MCF 10A (cell line): ENCODE results near the gene RAB28. TPM values are rescaled to one million over a fixed set of nuclear protein-coding genes. Genes with fewer than 3 reads are reported as not detected.
"Not testable (repeated sequence)": the region's sequence is repeated elsewhere in the genome, so short reads cannot be mapped to it uniquely, and the experiment has no call there.

Source experiments
- BruUV-seq: library from RNA; stranded (reverse); fragments of 400-500 nt; replicated peaks from 2 replicates; lab custom pipeline; 2021; lab: Mats Ljungman, UMichigan
- CTCF ChIA-PET: fragments of 300-600 bp; sonication (Branson Sonifier 250); formaldehyde crosslinking; extraction: SDS; loops from one replicate; lab custom pipeline; 2021; ENCODE audit warnings: antibody characterized with exemption, inconsistent platforms; lab: Yijun Ruan, JAX
- POLR2A ChIA-PET: fragments of 300-600, 350-650 bp; sonication (Branson Sonifier 250); formaldehyde crosslinking; extraction: SDS; loops from one replicate; lab custom pipeline; 2020; ENCODE audit warnings: antibody characterized with exemption, inconsistent platforms; lab: Yijun Ruan, JAX
- DNase-seq: peaks from one replicate; pipeline ENCODE4 v3.0.0-alpha.2; 2018; ENCODE audit not compliant: unreplicated experiment
- H3K27ac Mint-ChIP-seq: one replicate; pipeline ENCODE4 v1.8.0; 2022; ENCODE audit warnings: mild to moderate bottlenecking, low read depth, mixed read lengths; ENCODE audit not compliant: unreplicated experiment
- H3K27me3 Mint-ChIP-seq: one replicate; pipeline ENCODE4 v1.8.0; 2022; ENCODE audit warnings: mixed read lengths; ENCODE audit not compliant: insufficient read depth, unreplicated experiment
- H3K36me3 Mint-ChIP-seq: one replicate; pipeline ENCODE4 v1.8.0; 2022; ENCODE audit warnings: mild to moderate bottlenecking, moderate library complexity, mixed read lengths; ENCODE audit not compliant: insufficient read depth, unreplicated experiment
- H3K4me1 Mint-ChIP-seq: one replicate; pipeline ENCODE4 v1.8.0; 2022; ENCODE audit warnings: mixed read lengths; ENCODE audit not compliant: insufficient read depth, unreplicated experiment
- H3K4me3 Mint-ChIP-seq: one replicate; pipeline ENCODE4 v1.8.0; 2022; ENCODE audit warnings: mild to moderate bottlenecking, moderate library complexity, mixed read lengths; ENCODE audit not compliant: unreplicated experiment
- H3K9me3 Mint-ChIP-seq: one replicate; pipeline ENCODE4 v1.8.0; 2022; ENCODE audit warnings: mixed read lengths; ENCODE audit not compliant: unreplicated experiment
- intact Hi-C: fragments of 100-400 bp; cut with micrococcal nuclease; formaldehyde crosslinking; loops from 2 replicates; pipeline ENCODE4 v1.14.1; 2022
- total RNA-seq: library from RNA; stranded (reverse); gene quantifications from 2 replicates; pipeline ENCODE4 v1.2.3, GENCODE V29; 2022
- TF ChIP-seq, protein P1 (sequence below): fragments of 200-600 bp; IDR thresholded peaks from one replicate; pipeline ENCODE4 v1.8.0; 2022; ENCODE audit warnings: antibody characterized with exemption, mild to moderate bottlenecking; ENCODE audit not compliant: unreplicated experiment

The RAB28 gene
- total RNA-seq, 1 experiment from 2014 or later = 15.9 TPM

DNA sequence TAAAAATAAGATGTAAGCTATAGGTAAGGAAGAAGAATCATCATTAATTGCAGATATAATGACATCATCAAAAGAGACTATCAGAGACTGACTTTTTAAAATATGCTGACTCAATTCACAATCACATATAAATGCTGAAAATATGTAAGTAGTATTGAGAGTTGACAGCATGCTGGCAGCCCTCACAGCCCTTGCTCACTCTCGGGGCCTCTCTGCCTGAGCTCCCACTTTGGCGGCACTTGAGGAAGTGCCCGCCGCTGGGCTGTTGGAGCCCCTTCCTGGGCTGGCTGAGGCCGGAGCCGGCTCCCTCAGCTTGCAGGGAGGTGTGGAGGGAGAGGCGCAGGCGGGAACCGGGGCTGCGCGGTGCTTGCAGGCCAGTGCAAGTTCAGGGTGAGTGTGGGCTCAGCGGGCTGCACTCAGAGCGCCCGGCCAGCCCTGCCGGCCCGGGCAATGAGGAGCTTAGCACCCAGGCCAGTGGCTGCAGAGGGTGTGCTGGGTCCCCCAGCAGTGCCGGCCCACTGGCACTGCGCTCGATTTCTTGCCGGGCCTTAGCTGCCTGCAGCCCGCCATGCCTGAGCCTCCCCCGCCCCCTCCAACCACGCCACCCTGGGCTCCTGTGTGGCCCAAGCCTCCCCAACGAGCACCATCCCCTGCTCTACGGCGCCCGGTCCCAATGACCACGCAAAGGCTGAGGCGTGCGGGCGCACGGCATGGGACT lies 68.9 kb downstream of the RAB28 start:
- H3K36me3 Mint-ChIP-seq = peaks cover 12% of the 10 kb centered on the region
- intact Hi-C loops = no loop called here
- H3K4me1 Mint-ChIP-seq = no peaks in the 10 kb centered on the region
- DNase-seq = no peak
- TF ChIP-seq, protein P1, sequence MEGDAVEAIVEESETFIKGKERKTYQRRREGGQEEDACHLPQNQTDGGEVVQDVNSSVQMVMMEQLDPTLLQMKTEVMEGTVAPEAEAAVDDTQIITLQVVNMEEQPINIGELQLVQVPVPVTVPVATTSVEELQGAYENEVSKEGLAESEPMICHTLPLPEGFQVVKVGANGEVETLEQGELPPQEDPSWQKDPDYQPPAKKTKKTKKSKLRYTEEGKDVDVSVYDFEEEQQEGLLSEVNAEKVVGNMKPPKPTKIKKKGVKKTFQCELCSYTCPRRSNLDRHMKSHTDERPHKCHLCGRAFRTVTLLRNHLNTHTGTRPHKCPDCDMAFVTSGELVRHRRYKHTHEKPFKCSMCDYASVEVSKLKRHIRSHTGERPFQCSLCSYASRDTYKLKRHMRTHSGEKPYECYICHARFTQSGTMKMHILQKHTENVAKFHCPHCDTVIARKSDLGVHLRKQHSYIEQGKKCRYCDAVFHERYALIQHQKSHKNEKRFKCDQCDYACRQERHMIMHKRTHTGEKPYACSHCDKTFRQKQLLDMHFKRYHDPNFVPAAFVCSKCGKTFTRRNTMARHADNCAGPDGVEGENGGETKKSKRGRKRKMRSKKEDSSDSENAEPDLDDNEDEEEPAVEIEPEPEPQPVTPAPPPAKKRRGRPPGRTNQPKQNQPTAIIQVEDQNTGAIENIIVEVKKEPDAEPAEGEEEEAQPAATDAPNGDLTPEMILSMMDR = no peak
- no peaks in the 10 kb centered on the region for H3K27me3 Mint-ChIP-seq
- CTCF ChIA-PET = no interaction called here
- BruUV-seq = no TSS peak
- H3K4me3 Mint-ChIP-seq = no peak overlapping the region
- POLR2A ChIA-PET = interaction anchor here (0.6 kb wide), 1 partner anchor 1522 kb away, joined by 3 read pairs; no protein-coding TSS in a partner anchor
- peaks cover 13% of the 10 kb centered on the region for H3K9me3 Mint-ChIP-seq
- H3K27ac Mint-ChIP-seq = no peak overlapping the region

DNA sequence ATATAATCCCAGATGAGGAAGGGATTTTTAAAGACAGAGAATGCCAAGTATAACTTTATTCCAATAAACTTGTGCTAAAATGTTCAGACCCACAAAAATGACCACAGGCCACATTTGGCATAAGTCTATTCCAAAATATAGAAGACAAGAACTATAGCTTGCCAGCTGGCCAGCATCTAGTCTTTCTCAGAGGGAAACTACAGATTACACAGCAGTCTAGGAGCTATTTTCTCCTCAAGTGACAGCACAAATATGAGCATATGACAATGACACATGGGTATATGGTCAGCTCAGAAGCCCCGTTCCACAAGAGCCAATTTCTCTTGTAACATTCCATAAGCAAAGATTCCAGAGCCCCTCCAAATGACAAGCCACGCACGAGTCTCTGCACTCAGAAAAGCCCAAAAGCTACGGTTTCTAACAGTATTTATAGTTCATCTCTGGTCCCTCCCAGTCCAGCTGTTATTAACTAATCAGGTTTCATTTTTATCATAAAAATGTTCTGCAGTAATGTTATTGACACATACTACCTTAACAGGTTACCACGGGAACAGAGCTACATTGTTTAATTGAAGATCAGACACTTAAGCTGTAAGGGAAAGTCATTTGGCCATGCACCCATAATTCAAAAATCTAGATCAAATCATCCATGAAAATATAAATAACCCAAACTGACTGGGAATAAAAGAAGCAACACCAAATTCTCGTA lies 70.3 kb downstream of the RAB28 start:
- intact Hi-C loops = no loop called here
- TF ChIP-seq, protein P1 = no peak
- CTCF ChIA-PET = interaction anchor here (0.6 to 0.7 kb wide), 2 partner anchors 20 to 44 kb away, joined by 3 read pairs; no protein-coding TSS in a partner anchor
- H3K4me1 Mint-ChIP-seq = no peaks in the 10 kb centered on the region
- H3K4me3 Mint-ChIP-seq = no peak overlapping the region
- no peaks in the 10 kb centered on the region for H3K27me3 Mint-ChIP-seq
- H3K27ac Mint-ChIP-seq = no peak overlapping the region
- DNase-seq = no peak
- no TSS peak for BruUV-seq
- POLR2A ChIA-PET = no interaction called here
- H3K9me3 Mint-ChIP-seq = peaks cover 4% of the 10 kb centered on the region
- H3K36me3 Mint-ChIP-seq = peaks cover 13% of the 10 kb centered on the region

DNA sequence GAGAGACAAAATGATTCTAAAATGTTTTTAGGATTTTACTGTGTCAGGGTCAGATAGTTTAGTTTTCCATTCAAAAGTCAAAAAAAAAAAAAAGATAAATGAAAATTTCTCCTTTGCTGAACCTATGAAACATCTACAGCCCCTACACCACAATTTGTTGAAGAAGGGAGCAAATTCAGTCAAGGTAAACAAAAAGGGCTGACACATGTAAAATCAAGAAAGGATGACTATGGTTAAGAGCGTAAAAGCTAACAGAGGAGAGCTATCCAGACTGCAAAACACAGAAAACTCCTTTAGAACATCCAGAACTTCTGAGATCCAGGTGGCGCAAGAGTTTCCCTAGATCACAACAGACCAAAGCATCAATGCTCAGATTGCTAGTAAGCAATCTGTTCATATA lies 72.2 kb downstream of the RAB28 start:
- Mint-ChIP-seq H3K4me1 (no peaks in the 10 kb centered on the region), H3K9me3 (no peaks in the 10 kb centered on the region), H3K4me3 (no peak overlapping the region), H3K27ac (no peak overlapping the region), H3K36me3 (peaks cover 13% of the 10 kb centered on the region), H3K27me3 (no peaks in the 10 kb centered on the region)
- TF ChIP-seq, protein P1 = no peak
- no TSS peak for BruUV-seq
- intact Hi-C loops = no loop called here
- POLR2A ChIA-PET = no interaction called here
- DNase-seq = no peak
- CTCF ChIA-PET = no interaction called here

DNA sequence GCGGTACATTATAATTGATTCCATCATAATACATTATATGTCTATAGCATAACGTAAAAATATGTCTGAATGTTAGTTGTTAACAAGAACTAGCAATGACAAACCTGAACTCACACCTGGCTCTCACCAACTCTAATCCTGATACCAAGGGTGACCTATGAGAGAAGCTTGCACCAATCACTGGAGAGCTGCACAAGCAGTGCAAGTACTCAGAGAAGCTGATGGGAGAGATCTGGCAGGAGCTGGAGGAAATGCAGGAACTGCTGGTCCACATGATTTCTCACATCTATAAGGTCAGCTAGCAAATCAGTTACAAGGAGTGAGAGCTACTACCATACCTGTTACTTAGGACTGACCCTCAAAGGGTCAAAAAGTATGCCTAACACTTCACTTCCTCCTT lies 74.8 kb downstream of the RAB28 start:
- CTCF ChIA-PET = no interaction called here
- no peaks in the 10 kb centered on the region for H3K27me3 Mint-ChIP-seq
- H3K4me1 Mint-ChIP-seq = no peaks in the 10 kb centered on the region
- H3K4me3 Mint-ChIP-seq = no peak overlapping the region
- no peaks in the 10 kb centered on the region for H3K9me3 Mint-ChIP-seq
- H3K36me3 Mint-ChIP-seq = peaks cover 6% of the 10 kb centered on the region
- intact Hi-C loops = no loop called here
- no peak for DNase-seq
- TF ChIP-seq, protein P1 = no peak
- no TSS peak for BruUV-seq
- H3K27ac Mint-ChIP-seq = no peak overlapping the region
- POLR2A ChIA-PET = no interaction called here

DNA sequence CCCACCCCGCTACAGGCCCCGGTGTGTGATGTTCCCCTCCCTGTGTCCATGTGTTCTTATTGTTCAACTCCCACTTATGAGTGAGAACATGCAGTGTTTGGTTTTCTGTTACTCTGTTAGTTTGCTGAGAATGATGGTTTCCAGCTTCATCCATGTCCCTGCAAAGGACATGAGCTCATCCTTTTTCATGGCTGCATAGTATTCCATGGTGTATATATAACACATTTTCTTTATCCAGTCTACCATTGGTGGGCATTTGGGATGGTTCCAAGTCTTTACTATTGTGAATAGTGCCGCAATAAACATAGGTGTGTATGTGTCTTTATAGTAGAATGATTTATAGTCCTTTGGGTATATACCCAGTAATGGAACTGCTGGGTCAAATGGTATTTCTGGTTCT lies 78.0 kb downstream of the RAB28 start:
- H3K4me3 Mint-ChIP-seq, H3K9me3 Mint-ChIP-seq, CTCF ChIA-PET, DNase-seq, H3K27ac Mint-ChIP-seq, H3K4me1 Mint-ChIP-seq, intact Hi-C loops, POLR2A ChIA-PET, H3K36me3 Mint-ChIP-seq, H3K27me3 Mint-ChIP-seq, BruUV-seq: not testable (repeated sequence)
